Activated B cell treated with CpG ODN at 0.5 μM for 24 hours (primary cell): ENCODE measurements around the gene ADCY2. TPM values are rescaled to one million over a fixed set of nuclear protein-coding genes. Genes with fewer than 3 reads are reported as not detected.

Experiments used
- ATAC-seq: fragments of 200-7000 bp; cut with Tn5 transposase; one replicate; pipeline ENCODE4 v1.10.0; 2021; ENCODE audit warnings: low read depth, mild to moderate bottlenecking, moderate library complexity
- CTCF ChIA-PET: fragments of 350-600 bp; sonication (Branson Sonifier 250); formaldehyde crosslinking; loops from one replicate; lab custom pipeline; 2021; ENCODE audit warnings: antibody characterized with exemption; lab: Charles Lee
- POLR2A ChIA-PET: fragments of 350-600 bp; sonication (Branson Sonifier 250); formaldehyde crosslinking; loops from one replicate; lab custom pipeline; 2021; ENCODE audit warnings: antibody characterized with exemption; lab: Charles Lee
- DNase-seq: peaks from one replicate; pipeline ENCODE4 v3.0.0; 2022
- H3K27ac Mint-ChIP-seq: one replicate; pipeline ENCODE4 v1.8.0; 2020; ENCODE audit warnings: mixed read lengths
- H3K27me3 Mint-ChIP-seq: one replicate; pipeline ENCODE4 v1.8.0; 2021; ENCODE audit warnings: mixed read lengths
- H3K36me3 Mint-ChIP-seq: one replicate; pipeline ENCODE4 v1.8.0; 2021; ENCODE audit warnings: low read depth, mixed read lengths
- H3K4me1 Mint-ChIP-seq: one replicate; pipeline ENCODE4 v1.8.0; 2021; ENCODE audit warnings: mixed read lengths
- H3K4me3 Mint-ChIP-seq: one replicate; pipeline ENCODE4 v1.8.0; 2020; ENCODE audit warnings: mild to moderate bottlenecking, mixed read lengths
- H3K9me3 Mint-ChIP-seq: one replicate; pipeline ENCODE4 v1.8.0; 2020; ENCODE audit warnings: mixed read lengths
- CTCF ChIP-seq: fragments of 200-600 bp; IDR thresholded peaks from one replicate; pipeline ENCODE4 v1.8.0; 2022; ENCODE audit warnings: antibody characterized with exemption, mild to moderate bottlenecking
- intact Hi-C: fragments of 100-400 bp; cut with micrococcal nuclease; formaldehyde crosslinking; loops from one replicate; pipeline ENCODE4 v1.15.1; 2024
- total RNA-seq: library from RNA; stranded (reverse); gene quantifications from 2 replicates; pipeline ENCODE4 v1.2.3, GENCODE V29; 2022

ADCY2 gene
- total RNA-seq, 1 donor from 2014 or later = not detected

DNA sequence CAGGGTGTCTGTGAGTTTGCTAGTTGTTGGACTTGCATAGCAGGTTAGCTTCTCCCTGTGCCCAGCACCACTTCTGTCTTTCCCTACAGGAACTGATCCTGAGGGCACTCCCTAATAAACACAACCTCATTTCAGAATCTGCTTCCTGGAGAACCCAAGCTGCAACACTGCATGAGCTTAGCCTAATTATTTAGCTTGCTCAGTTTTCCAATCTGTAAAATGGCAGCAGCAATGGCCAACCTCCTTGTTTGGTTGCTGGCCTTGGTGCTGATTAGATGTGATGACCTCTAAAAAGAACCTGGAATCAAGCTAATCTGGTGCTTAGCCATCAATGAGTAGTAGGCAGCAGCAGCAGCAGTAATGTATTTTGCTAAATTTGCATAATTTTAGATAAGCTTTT is 133.9 kb downstream of the ADCY2 start:
- intact Hi-C loops = no loop called here
- no peak for TF ChIP-seq CTCF
- Mint-ChIP-seq H3K4me1 (no peaks in the 10 kb centered on the region), H3K9me3 (no peaks in the 10 kb centered on the region), H3K27ac (no peak overlapping the region), H3K4me3 (no peak overlapping the region), H3K36me3 (no peaks in the 10 kb centered on the region), H3K27me3 (no peaks in the 10 kb centered on the region)
- ChIA-PET CTCF (no interaction called here), POLR2A (no interaction called here)
- DNase-seq (no peak), ATAC-seq (no peak)

GRCh38 chr5:7533941-7534340 is 138.0 kb downstream of the ADCY2 start:
- H3K27me3 Mint-ChIP-seq = no peaks in the 10 kb centered on the region
- H3K4me1 Mint-ChIP-seq = no peaks in the 10 kb centered on the region
- no peak for ATAC-seq
- H3K36me3 Mint-ChIP-seq = no peaks in the 10 kb centered on the region
- H3K4me3 Mint-ChIP-seq = no peak overlapping the region
- no peaks in the 10 kb centered on the region for H3K9me3 Mint-ChIP-seq
- no peak for DNase-seq
- TF ChIP-seq CTCF = no peak
- H3K27ac Mint-ChIP-seq = no peak overlapping the region
- intact Hi-C loops = no loop called here
- ChIA-PET POLR2A (no interaction called here), CTCF (no interaction called here)

DNA sequence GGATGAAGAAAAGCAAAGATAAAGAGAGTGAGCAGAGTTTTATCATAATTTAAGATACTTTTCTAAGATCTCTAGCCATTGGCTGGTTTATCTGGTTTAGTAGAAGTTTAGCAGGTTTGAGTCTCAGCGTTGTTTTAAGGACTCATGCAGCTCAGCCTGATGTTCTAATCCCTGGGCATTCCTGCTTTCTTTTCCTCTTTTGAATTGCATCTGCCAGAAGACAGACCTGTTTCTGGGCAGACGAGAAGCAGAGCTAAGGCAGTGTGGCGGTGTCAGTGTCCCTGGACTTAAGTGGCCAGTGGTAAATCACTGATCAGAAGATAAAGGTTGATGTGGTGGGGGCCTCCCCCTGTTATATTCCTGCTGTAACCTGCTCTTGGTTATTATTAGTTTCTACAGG is 138.6 kb downstream of the ADCY2 start:
- TF ChIP-seq CTCF = no peak
- ATAC-seq = no peak
- ChIA-PET POLR2A (no interaction called here), CTCF (no interaction called here)
- Mint-ChIP-seq H3K27ac (no peak overlapping the region), H3K36me3 (no peaks in the 10 kb centered on the region), H3K9me3 (no peaks in the 10 kb centered on the region), H3K4me3 (no peak overlapping the region), H3K4me1 (no peaks in the 10 kb centered on the region), H3K27me3 (no peaks in the 10 kb centered on the region)
- no peak for DNase-seq
- intact Hi-C loops = no loop called here

GRCh38 chr5:7537573-7537972 is 141.6 kb downstream of the ADCY2 start:
- no peak for DNase-seq
- no peaks in the 10 kb centered on the region for H3K36me3 Mint-ChIP-seq
- TF ChIP-seq CTCF = no peak
- H3K4me3 Mint-ChIP-seq = no peak overlapping the region
- H3K27ac Mint-ChIP-seq = no peak overlapping the region
- no peaks in the 10 kb centered on the region for H3K4me1 Mint-ChIP-seq
- intact Hi-C loops = no loop called here
- ATAC-seq = no peak
- no peaks in the 10 kb centered on the region for H3K9me3 Mint-ChIP-seq
- peaks cover 2% of the 10 kb centered on the region for H3K27me3 Mint-ChIP-seq
- ChIA-PET CTCF (no interaction called here), POLR2A (no interaction called here)

DNA sequence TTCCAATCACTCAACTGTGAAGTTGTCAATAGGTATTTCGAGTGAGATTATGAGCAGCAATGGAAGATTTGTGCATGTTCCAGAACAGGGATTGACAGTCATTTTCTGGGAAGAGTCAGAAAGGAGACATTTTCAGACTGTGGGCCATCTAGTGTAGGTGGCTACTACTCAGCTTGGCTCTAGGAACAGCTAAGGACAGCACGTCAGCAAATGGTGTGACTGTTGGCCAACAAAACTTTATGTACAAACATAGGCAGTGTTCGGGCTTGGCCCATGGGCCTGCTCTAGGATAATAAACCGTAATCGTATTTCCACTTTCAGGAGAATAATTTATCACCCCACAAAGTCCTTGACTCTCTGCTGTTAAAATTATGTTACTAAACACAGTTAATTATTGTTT is 143.6 kb downstream of the ADCY2 start:
- Mint-ChIP-seq H3K27me3 (peaks cover 2% of the 10 kb centered on the region), H3K9me3 (no peaks in the 10 kb centered on the region), H3K27ac (no peak overlapping the region), H3K4me3 (no peak overlapping the region), H3K36me3 (no peaks in the 10 kb centered on the region), H3K4me1 (no peaks in the 10 kb centered on the region)
- intact Hi-C loops = no loop called here
- CTCF ChIA-PET = no interaction called here
- no peak for TF ChIP-seq CTCF
- ATAC-seq = no peak
- POLR2A ChIA-PET = no interaction called here
- no peak for DNase-seq
